ENCODE data around the gene ALX4.

The ALX4 gene

GRCh38 chr11:44338026-44338425, 28.1 kb upstream of the ALX4 start:
- H4K20me1 ChIP-seq (ENCODE audit: insufficient read depth, low read length, poor library complexity, severe bottlenecking) = no peaks in the 10 kb centered on the region
- no peaks in the 10 kb centered on the region for H3K4me1 ChIP-seq (ENCODE audit: insufficient read depth, low read length, poor library complexity, severe bottlenecking)
- H3K9me2 ChIP-seq (replicated peaks; ENCODE audit: low read depth, low read length) = no peaks in the 10 kb centered on the region
- no peak overlapping the region for H3K4me3 ChIP-seq (ENCODE audit: low read length, poor library complexity, severe bottlenecking)
- no peaks in the 10 kb centered on the region for H3K36me3 ChIP-seq (ENCODE audit: insufficient read depth, low read length)
- TF ChIP-seq CTCF (conservative IDR thresholded peaks at IDR 0.05; ENCODE audit: low read length) (no peak), EZH2phosphoT487 (IDR thresholded peaks at IDR 0.05; ENCODE audit: borderline replicate concordance) (no peak)
- no peak overlapping the region for H2AFZ ChIP-seq (ENCODE audit: low read length)
- H3K9ac ChIP-seq (ENCODE audit: low read depth, low read length, poor library complexity, severe bottlenecking) = no peak overlapping the region
- H3K27me3 ChIP-seq (ENCODE audit: insufficient read depth, low read length, poor library complexity, severe bottlenecking) = no peaks in the 10 kb centered on the region
- no peak overlapping the region for H3K4me2 ChIP-seq (ENCODE audit: low read depth, low read length, poor library complexity, severe bottlenecking)
- H3F3A ChIP-seq (ENCODE audit: low read depth) = no peaks in the 10 kb centered on the region
- no peaks in the 10 kb centered on the region for H3K9me3 ChIP-seq (ENCODE audit: insufficient read depth, low read depth, low read length)
- H3K79me2 ChIP-seq (ENCODE audit: insufficient read depth, low read length) = no peaks in the 10 kb centered on the region

GRCh38 chr11:44335919-44336318, 26.0 kb upstream of the ALX4 start:
- TF ChIP-seq EZH2phosphoT487 (IDR thresholded peaks at IDR 0.05; ENCODE audit: borderline replicate concordance) = no peak
- no peak for TF ChIP-seq CTCF (conservative IDR thresholded peaks at IDR 0.05; ENCODE audit: low read length)
- Histone ChIP-seq H3K4me2 (ENCODE audit: low read depth, low read length, poor library complexity, severe bottlenecking) (no peak overlapping the region), H2AFZ (ENCODE audit: low read length) (no peak overlapping the region), H3K9ac (ENCODE audit: low read depth, low read length, poor library complexity, severe bottlenecking) (no peak overlapping the region), H3F3A (ENCODE audit: low read depth) (no peaks in the 10 kb centered on the region), H3K4me3 (ENCODE audit: low read length, poor library complexity, severe bottlenecking) (no peak overlapping the region), H3K4me1 (ENCODE audit: insufficient read depth, low read length, poor library complexity, severe bottlenecking) (no peaks in the 10 kb centered on the region), H3K9me2 (replicated peaks; ENCODE audit: low read depth, low read length) (no peaks in the 10 kb centered on the region), H3K36me3 (ENCODE audit: insufficient read depth, low read length) (no peaks in the 10 kb centered on the region), H3K79me2 (ENCODE audit: insufficient read depth, low read length) (no peaks in the 10 kb centered on the region), H3K9me3 (ENCODE audit: insufficient read depth, low read depth, low read length) (no peaks in the 10 kb centered on the region), H3K27me3 (ENCODE audit: insufficient read depth, low read length, poor library complexity, severe bottlenecking) (no peaks in the 10 kb centered on the region), H4K20me1 (ENCODE audit: insufficient read depth, low read length, poor library complexity, severe bottlenecking) (no peaks in the 10 kb centered on the region)

- H3K9me2 ChIP-seq (replicated peaks; ENCODE audit: low read depth, low read length) = no peaks in the 10 kb centered on the region
- H3K4me1 ChIP-seq (ENCODE audit: insufficient read depth, low read length, poor library complexity, severe bottlenecking) = no peaks in the 10 kb centered on the region
- H3K79me2 ChIP-seq (ENCODE audit: insufficient read depth, low read length) = no peaks in the 10 kb centered on the region
- no peak for TF ChIP-seq EZH2phosphoT487 (IDR thresholded peaks at IDR 0.05; ENCODE audit: borderline replicate concordance)
- H3K4me2 ChIP-seq (ENCODE audit: low read depth, low read length, poor library complexity, severe bottlenecking) = no peak overlapping the region
- H3K36me3 ChIP-seq (ENCODE audit: insufficient read depth, low read length) = no peaks in the 10 kb centered on the region
- H4K20me1 ChIP-seq (ENCODE audit: insufficient read depth, low read length, poor library complexity, severe bottlenecking) = no peaks in the 10 kb centered on the region
- no peak overlapping the region for H3K9ac ChIP-seq (ENCODE audit: low read depth, low read length, poor library complexity, severe bottlenecking)
- H3K27me3 ChIP-seq (ENCODE audit: insufficient read depth, low read length, poor library complexity, severe bottlenecking) = no peaks in the 10 kb centered on the region
- no peaks in the 10 kb centered on the region for H3K9me3 ChIP-seq (ENCODE audit: insufficient read depth, low read depth, low read length)
- no peaks in the 10 kb centered on the region for H3F3A ChIP-seq (ENCODE audit: low read depth)
- no peak overlapping the region for H2AFZ ChIP-seq (ENCODE audit: low read length)
- H3K4me3 ChIP-seq (ENCODE audit: low read length, poor library complexity, severe bottlenecking) = no peak overlapping the region
Measured at GRCh38 chr11:44335052-44335760, 25.3 kb upstream of the ALX4 start.

Data from Loucy (cell line).